Activated effector memory CD4-positive, alpha-beta T cell treated with anti-CD3 and anti-CD28 coated beads, Interleukin-2, amount 50 U/mL, for 16 hours (primary cell): ENCODE measurements around the gene GLCCI1.
A peak's percentile ranks its signal among the peaks of the same experiment; 100 is the strongest.

Experiments used
- DNase-seq: peaks from one replicate; pipeline ENCODE4 v3.0.0-alpha.2; 2020

The GLCCI1 gene

DNA sequence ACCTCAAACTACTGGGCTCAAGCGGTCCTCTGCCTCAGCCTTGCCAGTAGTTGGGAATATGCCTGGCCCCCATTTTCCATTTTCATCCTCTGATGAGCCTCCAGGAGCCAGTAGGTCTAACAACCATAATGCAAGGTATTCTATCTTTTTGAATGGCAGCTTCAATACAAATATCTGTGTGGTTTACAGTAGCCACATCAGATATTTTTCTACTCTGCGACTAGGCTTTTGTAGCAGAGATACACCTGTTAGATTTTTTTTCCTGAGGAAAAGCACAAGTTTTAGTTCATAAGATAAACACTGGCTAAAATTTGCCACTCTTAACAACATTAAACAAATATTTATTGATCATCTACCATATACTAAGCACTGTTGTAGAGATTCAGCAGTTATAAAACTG, 3.9 kb upstream of the GLCCI1 start:
- no peak for DNase-seq

GRCh38 chr7:7965301-7965700, 3.3 kb upstream of the GLCCI1 start:
- DNase-seq: no peak

- no peak for DNase-seq
Observed at GRCh38 chr7:7966141-7966734, 2.4 kb upstream of the GLCCI1 start.

GRCh38 chr7:7967886-7968543, 581 bp upstream of the GLCCI1 start:
- DNase-seq: no peak

- DNase-seq: peak; percentile 82
Observed at GRCh38 chr7:7969306-7970236, 975 bp downstream of the GLCCI1 start.

GRCh38 chr7:7970237-7970530, 1.6 kb downstream of the GLCCI1 start:
- no peak for DNase-seq

- no peak for DNase-seq
Observed at GRCh38 chr7:7970531-7971307, 2.1 kb downstream of the GLCCI1 start.

DNA sequence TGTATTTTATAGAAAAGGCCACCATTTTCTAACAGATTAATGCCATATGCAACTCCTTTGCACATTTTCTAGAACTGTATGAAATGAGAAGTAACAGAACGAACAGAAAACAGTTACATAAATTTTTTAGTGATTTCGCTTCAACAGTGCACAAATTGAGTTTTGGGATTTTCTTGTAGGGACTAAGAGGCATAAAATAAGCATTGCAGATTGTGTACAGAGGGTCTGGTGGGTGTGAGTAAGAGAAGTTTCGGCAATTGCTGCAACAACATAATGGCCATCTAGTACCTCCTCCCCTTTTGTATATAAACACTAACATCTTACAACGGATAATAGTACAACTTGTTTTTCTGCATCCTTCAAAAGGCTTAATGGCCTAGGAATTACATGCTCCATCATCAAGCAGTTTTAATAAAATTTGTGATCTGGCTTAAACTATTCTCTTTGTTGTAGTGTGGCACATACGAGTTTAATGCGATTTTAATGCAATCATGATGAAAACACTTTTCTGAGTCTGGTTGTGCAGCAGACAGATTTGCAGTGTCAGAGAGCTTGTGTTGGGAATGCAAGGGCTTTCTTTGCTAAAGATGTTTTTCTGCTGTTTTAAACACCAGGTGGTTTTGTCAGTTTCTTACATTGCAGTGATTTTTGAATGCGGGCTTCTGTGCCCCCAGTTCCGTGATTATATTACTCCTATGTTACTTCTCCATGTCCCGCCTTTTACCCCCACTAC, 2.9 kb downstream of the GLCCI1 start:
- no peak for DNase-seq

DNA sequence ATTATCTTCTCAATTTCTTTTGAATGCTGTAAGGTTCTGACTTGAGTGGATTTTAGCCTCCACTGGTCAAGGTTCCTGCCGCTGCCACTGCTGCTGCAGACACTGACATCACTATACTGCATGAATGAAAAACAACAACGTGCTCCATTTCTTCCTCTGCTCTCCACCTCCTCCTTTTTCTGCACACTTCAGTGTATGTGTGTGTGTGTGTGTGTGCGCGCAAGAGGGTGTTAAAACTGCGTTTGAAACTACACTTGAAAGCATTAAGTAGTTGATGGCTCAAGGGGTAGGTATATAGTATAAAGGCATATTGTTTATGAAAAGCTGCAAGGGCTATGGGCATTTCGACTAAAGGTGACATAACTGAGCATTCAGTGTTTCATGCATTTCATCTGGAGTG, 3.5 kb downstream of the GLCCI1 start:
- DNase-seq: peak; percentile 64

DNA sequence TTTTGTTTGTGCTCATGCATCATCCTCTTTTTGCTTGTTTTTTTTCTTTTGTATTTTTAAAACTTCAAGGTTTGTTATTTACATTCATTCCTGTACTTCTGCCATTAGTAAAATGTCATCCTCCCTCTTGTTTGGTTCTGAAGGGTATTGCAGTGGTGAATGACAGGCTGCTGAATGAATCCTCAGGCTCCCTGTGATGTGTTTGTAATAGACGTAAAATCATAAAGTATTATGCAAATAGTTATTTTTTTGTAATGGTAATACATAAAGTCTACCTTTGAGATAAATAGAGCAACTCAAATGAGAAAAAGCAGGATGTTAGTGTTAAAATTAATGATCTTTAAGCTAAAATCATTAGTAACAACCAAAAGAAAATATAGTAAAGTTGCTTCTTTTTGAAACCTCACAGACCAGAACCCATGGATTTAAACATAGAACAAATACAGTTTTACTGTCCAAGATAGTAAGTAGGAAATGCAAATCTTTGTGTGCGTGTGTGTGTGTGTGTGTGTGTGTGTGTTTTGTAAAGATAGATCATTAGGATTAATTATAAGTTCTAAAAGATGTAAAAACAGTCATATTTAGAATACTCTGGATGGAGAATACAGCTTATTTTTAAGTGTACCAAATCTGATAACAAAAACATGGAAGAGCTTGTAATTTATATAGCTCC, 4.5 kb downstream of the GLCCI1 start:
- DNase-seq: no peak

DNA sequence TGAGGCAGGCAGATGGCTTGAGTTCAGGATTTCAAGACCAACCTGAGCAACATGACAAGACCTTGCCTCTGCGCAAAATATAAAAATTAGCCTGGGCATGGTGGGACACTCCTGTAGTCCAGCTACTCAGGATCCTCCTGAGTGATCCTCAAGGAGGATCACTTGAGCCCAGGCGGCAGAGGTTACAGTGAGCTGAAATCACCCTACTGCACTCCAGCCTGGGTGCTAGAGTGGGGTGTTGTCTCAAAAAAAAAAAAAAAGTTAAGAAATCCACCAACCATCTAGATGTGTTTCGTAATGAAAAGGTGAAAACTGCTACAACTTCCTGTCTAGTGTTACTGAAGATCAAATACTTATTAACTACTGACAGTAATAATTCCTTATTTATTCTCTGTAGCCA, 8.1 kb downstream of the GLCCI1 start:
- no peak for DNase-seq

DNA sequence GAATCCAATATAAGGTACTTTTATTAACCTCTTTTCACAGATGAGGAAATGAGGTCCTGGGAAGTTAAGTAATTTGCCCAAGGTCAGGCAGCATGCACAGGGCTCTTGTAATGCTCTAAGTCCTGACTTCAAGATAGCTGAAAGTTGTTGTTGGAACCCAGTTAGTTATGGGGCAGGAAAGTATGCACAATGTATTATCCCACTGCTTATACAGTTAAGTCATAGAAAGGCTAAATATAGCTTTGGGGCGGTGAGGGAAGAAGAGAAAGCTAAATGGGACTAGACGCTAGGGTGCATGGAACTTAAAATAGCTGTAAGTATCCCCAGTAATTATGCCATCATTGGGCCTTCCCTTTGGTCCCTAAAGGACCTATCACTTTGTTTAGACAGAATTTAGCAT, 9.2 kb downstream of the GLCCI1 start:
- no peak for DNase-seq

GRCh38 chr7:7978860-7979259, 10.3 kb downstream of the GLCCI1 start:
- DNase-seq: no peak

- no peak for DNase-seq
Observed at GRCh38 chr7:7979558-7979957, 11.0 kb downstream of the GLCCI1 start.

DNA sequence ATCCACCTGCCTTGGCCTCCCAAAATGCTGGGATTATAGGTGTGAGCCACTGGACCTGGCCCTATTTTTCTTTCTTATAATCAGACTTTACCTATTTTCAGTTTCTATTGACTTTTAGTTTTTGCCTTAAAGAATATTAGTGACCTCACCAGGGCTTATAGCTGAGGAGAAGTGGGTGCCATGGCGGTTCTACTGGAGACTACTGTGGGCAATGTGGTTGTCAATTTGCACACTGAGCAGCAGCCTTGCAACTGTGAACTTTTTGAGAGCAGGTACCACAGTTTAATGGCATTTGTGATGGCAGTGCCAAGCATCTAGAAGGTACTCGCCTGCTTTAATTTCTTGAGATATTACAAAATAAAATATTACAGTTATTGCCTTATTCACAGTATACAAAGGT, 11.5 kb downstream of the GLCCI1 start:
- DNase-seq: no peak

DNA sequence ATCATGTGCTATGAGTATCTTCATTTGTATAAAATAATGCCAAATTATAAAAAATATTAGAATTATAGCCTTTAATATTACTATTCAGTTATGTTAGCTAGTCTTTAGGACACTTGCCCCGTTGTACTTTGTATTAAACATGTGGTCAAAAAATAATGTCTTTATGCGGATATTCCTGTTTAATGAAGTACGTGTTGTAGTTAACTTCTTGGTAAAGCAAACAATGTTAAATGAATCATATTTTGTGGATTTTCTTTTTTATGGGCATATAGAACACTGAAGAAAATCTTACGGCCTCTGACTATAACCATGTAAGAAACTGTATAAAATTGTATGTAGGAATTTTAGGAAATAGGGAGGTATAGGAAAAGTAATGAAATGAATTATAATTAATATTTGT, 14.3 kb downstream of the GLCCI1 start:
- no peak for DNase-seq

DNA sequence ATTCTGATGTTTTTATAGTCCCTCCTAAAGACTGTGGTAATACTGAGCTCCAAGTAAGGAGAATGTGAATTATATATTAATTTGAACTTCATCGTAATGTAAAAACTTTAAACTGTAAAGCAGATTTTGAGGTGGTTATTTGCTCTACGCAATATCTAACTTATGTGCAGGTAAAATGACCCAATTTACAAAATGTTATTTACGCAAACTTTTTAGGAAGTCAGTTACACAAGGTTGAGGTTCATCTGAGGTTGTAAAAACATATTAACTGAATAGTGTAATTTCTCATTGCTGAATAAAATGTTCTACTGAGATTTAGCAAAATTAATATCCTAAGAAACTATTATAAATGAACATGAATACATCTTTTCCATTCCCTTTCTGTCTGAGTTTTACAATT, 15.8 kb downstream of the GLCCI1 start:
- no peak for DNase-seq

- DNase-seq: no peak
Observed at GRCh38 chr7:7988706-7989105, 20.1 kb downstream of the GLCCI1 start.

- no peak for DNase-seq
Observed at GRCh38 chr7:7989133-7989532, 20.5 kb downstream of the GLCCI1 start.

DNA sequence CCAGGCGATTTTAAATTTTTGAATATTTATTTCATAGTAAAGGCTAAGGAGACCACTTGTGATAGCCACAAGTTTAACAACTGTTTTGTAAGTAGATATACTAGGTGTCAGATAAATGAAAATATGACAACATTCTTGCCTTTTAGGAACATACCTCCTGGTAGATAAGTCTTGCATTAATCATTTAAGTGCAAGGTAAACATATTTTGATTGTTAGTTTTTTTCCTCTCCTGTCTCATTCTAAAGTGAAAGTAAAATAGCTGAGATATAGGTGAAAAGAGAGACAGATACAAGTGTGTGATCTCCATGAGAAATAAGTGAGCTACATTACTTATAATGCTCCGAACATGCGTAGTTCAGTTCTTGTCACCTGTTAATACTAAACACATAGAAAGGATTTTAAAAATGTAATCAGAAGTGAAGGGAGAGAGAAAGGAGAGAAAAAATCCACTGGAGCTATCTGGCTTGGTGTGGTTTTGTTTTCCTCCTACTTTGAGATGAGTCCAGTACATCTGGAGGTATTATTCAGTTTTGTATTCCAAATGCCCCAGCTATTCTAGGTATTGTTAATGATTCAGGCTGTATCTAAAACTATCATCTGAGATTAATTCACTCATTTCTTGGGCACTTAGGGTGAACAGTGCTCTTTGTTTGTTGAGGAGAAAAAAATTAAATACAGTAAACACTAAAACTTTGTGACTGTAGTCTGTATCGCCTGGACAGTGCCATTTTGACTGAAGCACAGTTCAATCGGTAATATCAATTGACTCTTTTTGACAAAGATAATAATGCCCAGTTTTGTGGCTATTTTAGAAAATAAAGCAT, 21.2 kb downstream of the GLCCI1 start:
- DNase-seq: no peak

- no peak for DNase-seq
Observed at GRCh38 chr7:7990441-7990761, 21.8 kb downstream of the GLCCI1 start.
